Panc1 (cell line): ENCODE measurements around the gene EEA1. TPM values are rescaled to one million over a fixed set of nuclear protein-coding genes. Genes with fewer than 3 reads are reported as not detected.

Experiments
- ATAC-seq: fragments of 200-7000 bp; cut with Tn5 transposase; 2 replicates; pipeline ENCODE4 v1.9.1; 2020; ENCODE audit warnings: mild to moderate bottlenecking, moderate library complexity
- BruUV-seq: library from RNA; stranded (reverse); fragments of 400-500 nt; replicated peaks from 2 replicates; lab custom pipeline; 2021; lab: Mats Ljungman, UMichigan
- CTCF ChIA-PET: fragments of 300-600 bp; sonication (Branson Sonifier 250); formaldehyde crosslinking; loops from one replicate; lab custom pipeline; 2022; ENCODE audit warnings: antibody characterized with exemption; lab: Charles Lee
- POLR2A ChIA-PET: fragments of 300-600 bp; sonication (Branson Sonifier 250); formaldehyde crosslinking; loops from one replicate; lab custom pipeline; 2022; ENCODE audit warnings: antibody characterized with exemption; lab: Charles Lee
- DNase-seq: peaks from one replicate; pipeline ENCODE4 v3.0.0-alpha.2; 2010; ENCODE audit warnings: low read depth, low spot score
- H3K27ac ChIP-seq: 2 replicates; pipeline ENCODE4 v1.5.1; 2011; ENCODE audit warnings: mild to moderate bottlenecking, low read length, inconsistent platforms
- H3K27me3 ChIP-seq: fragments of 200-500 bp; sonication (Bioruptor generic); 2 replicates; pipeline ENCODE4 v1.6.0; 2014; ENCODE audit warnings: low read length, inconsistent platforms; ENCODE audit not compliant: control insufficient read depth, insufficient read depth
- H3K36me3 ChIP-seq: fragments of 200-500 bp; sonication (Bioruptor generic); 2 replicates; pipeline ENCODE4 v1.5.1; 2014; ENCODE audit warnings: inconsistent platforms, mild to moderate bottlenecking, low read length, moderate library complexity; ENCODE audit not compliant: control insufficient read depth, insufficient read depth
- H3K4me1 ChIP-seq: 2 replicates; pipeline ENCODE4 v1.5.1; 2011; ENCODE audit warnings: inconsistent platforms, mild to moderate bottlenecking, low read length, moderate library complexity; ENCODE audit not compliant: control insufficient read depth, insufficient read depth
- H3K4me3 ChIP-seq, 2 experiments: 2 replicates each; pipeline ENCODE4 v1.5.1; 2011 to 2012; ENCODE audit warnings: low read depth in 2 of 2, low read length in 2 of 2, mild to moderate bottlenecking in 2 of 2, inconsistent platforms in 1 of 2, moderate library complexity in 1 of 2
- H3K9me3 ChIP-seq: fragments of 200-500 bp; sonication (Bioruptor generic); 2 replicates; pipeline ENCODE4 v1.5.1; 2014; ENCODE audit warnings: low read depth, mild to moderate bottlenecking, inconsistent platforms, low read length, moderate library complexity; ENCODE audit not compliant: control insufficient read depth, insufficient read depth
- POLR2AphosphoS5 ChIP-seq: IDR thresholded peaks from 2 replicates; pipeline ENCODE4 v1.6.1; 2012; ENCODE audit warnings: mild to moderate bottlenecking, low read depth, low read length, moderate library complexity
- SIN3A ChIP-seq: IDR thresholded peaks from 2 replicates; pipeline ENCODE4 v1.6.1; 2012; ENCODE audit warnings: low read depth, mild to moderate bottlenecking, low read length, moderate library complexity, borderline replicate concordance; ENCODE audit not compliant: insufficient read depth
- TCF7L2 ChIP-seq: IDR thresholded peaks from 2 replicates; pipeline ENCODE4 v1.6.1; 2011; ENCODE audit warnings: mild to moderate bottlenecking, low read depth, low read length, inconsistent platforms
- in situ Hi-C: cut with HindIII; loops from 2 replicates; pipeline ENCODE4 v1.10.0; 2016; ENCODE audit warnings: low sequenced_read_pairs, low pct_unique_long_range_greater_than_20kb
- intact Hi-C: fragments of 100-400 bp; cut with micrococcal nuclease; formaldehyde crosslinking; loops from one replicate; pipeline ENCODE4 v1.10.0; 2022; ENCODE audit not compliant: unreplicated experiment
- total RNA-seq: library from RNA; stranded (reverse); gene quantifications from one replicate; pipeline ENCODE4 v1.2.1, GENCODE V29; 2021; ENCODE audit not compliant: unreplicated experiment
- TF ChIP-seq, protein P1 (sequence below), 2 experiments: IDR thresholded peaks; 2 replicates each; pipeline ENCODE4 v1.6.1; 2011 to 2012; ENCODE audit warnings: low read depth in 2 of 2, control low read depth in 1 of 2, low read length in 1 of 2, mild to moderate bottlenecking in 1 of 2, moderate library complexity in 1 of 2; ENCODE audit not compliant: insufficient read depth in 1 of 2
- TF ChIP-seq, protein P2 (sequence below): fragments of 450-650 bp; IDR thresholded peaks from 2 replicates; pipeline ENCODE4 v1.5.1; 2017; ENCODE audit warnings: mild to moderate bottlenecking

EEA1 gene
- total RNA-seq, 1 experiment from 2014 or later: 15.1 TPM

DNA sequence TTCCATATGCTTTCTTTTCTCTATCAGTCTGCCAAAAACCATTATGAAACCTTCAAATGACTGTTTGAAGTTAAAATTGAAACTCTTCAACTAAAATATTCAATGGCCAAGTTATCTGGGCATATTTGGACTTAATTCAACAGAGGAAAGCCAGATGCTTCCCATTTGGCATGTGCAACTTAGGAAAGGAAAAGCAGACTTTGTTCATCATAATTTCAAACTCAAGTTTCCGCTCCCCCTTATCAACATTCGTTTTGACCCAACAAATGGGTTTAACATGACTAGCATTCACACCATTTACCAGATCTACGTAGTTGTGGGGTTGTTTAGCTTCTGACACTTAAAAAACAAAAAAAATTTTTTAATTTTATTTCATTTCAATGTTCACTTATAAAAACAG lies 150.6 kb downstream of the EEA1 start:
- DNase-seq (no peak), ATAC-seq (no peak)
- POLR2A ChIA-PET: no interaction called here
- TF ChIP-seq TCF7L2 (no peak), SIN3A (no peak), POLR2AphosphoS5 (no peak)
- TF ChIP-seq, protein P1, sequence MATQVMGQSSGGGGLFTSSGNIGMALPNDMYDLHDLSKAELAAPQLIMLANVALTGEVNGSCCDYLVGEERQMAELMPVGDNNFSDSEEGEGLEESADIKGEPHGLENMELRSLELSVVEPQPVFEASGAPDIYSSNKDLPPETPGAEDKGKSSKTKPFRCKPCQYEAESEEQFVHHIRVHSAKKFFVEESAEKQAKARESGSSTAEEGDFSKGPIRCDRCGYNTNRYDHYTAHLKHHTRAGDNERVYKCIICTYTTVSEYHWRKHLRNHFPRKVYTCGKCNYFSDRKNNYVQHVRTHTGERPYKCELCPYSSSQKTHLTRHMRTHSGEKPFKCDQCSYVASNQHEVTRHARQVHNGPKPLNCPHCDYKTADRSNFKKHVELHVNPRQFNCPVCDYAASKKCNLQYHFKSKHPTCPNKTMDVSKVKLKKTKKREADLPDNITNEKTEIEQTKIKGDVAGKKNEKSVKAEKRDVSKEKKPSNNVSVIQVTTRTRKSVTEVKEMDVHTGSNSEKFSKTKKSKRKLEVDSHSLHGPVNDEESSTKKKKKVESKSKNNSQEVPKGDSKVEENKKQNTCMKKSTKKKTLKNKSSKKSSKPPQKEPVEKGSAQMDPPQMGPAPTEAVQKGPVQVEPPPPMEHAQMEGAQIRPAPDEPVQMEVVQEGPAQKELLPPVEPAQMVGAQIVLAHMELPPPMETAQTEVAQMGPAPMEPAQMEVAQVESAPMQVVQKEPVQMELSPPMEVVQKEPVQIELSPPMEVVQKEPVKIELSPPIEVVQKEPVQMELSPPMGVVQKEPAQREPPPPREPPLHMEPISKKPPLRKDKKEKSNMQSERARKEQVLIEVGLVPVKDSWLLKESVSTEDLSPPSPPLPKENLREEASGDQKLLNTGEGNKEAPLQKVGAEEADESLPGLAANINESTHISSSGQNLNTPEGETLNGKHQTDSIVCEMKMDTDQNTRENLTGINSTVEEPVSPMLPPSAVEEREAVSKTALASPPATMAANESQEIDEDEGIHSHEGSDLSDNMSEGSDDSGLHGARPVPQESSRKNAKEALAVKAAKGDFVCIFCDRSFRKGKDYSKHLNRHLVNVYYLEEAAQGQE (IDR thresholded peaks at IDR 0.05; ENCODE audit: insufficient read depth in 1 of 2, low read depth in 2 of 2, low read length in 1 of 2): no peak
- TF ChIP-seq, protein P2, sequence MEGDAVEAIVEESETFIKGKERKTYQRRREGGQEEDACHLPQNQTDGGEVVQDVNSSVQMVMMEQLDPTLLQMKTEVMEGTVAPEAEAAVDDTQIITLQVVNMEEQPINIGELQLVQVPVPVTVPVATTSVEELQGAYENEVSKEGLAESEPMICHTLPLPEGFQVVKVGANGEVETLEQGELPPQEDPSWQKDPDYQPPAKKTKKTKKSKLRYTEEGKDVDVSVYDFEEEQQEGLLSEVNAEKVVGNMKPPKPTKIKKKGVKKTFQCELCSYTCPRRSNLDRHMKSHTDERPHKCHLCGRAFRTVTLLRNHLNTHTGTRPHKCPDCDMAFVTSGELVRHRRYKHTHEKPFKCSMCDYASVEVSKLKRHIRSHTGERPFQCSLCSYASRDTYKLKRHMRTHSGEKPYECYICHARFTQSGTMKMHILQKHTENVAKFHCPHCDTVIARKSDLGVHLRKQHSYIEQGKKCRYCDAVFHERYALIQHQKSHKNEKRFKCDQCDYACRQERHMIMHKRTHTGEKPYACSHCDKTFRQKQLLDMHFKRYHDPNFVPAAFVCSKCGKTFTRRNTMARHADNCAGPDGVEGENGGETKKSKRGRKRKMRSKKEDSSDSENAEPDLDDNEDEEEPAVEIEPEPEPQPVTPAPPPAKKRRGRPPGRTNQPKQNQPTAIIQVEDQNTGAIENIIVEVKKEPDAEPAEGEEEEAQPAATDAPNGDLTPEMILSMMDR: no peak
- intact Hi-C loops: no loop called here
- Histone ChIP-seq H3K9me3 (no peaks in the 10 kb centered on the region), H3K27ac (no peak overlapping the region), H3K36me3 (no peaks in the 10 kb centered on the region; the same call in 1 of the 2 replicates), H3K4me1 (no peaks in the 10 kb centered on the region), H3K27me3 (no peaks in the 10 kb centered on the region), H3K4me3 (no peak overlapping the region)
- in situ Hi-C loops: no loop called here
- CTCF ChIA-PET: no interaction called here
- BruUV-seq: no TSS peak

DNA sequence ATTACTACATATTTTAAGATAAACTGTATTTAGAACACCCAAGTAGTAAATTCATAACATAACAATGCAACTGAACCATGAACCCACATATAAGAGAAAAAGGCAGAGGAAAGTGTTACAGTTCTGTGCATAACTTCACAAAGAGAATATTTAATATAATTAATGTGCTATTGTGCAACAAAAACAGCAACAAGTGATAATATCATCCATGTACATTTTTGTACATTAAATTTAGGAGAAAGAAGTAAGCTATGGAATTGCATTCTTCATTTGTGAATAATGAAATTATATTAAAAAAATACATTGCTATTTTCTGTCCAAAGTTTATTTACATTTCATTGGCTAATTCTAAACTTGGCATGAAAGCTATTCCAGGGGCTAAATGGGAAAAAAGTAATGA lies 153.7 kb downstream of the EEA1 start:
- H3K4me1 ChIP-seq: no peaks in the 10 kb centered on the region
- H3K36me3 ChIP-seq: no peaks in the 10 kb centered on the region; the same call in 1 of the 2 replicates
- ChIA-PET CTCF (no interaction called here), POLR2A (no interaction called here)
- H3K27me3 ChIP-seq: no peaks in the 10 kb centered on the region
- TF ChIP-seq POLR2AphosphoS5: no peak
- TF ChIP-seq, protein P1 (IDR thresholded peaks at IDR 0.05; ENCODE audit: insufficient read depth in 1 of 2, low read depth in 2 of 2, low read length in 1 of 2): no peak
- TF ChIP-seq TCF7L2: no peak
- TF ChIP-seq, protein P2: no peak
- TF ChIP-seq SIN3A: no peak
- H3K27ac ChIP-seq: no peak overlapping the region
- DNase-seq: no peak
- intact Hi-C loops: no loop called here
- in situ Hi-C loops: no loop called here
- no TSS peak for BruUV-seq
- no peaks in the 10 kb centered on the region for H3K9me3 ChIP-seq
- ATAC-seq: no peak
- no peak overlapping the region for H3K4me3 ChIP-seq
